NB4 (cell line): ENCODE results near the gene NOTCH1.

Source experiments
- CTCF ChIP-seq: IDR thresholded peaks from one replicate; pipeline ENCODE4 v1.5.1; 2012; ENCODE audit warnings: low read depth, low read length
- POLR2A ChIP-seq: IDR thresholded peaks from 2 replicates; pipeline ENCODE4 v1.6.1; 2011; ENCODE audit warnings: mild to moderate bottlenecking; ENCODE audit not compliant: insufficient read length; ENCODE audit errors: extremely low read depth
- TF ChIP-seq, protein P1 (sequence below): IDR thresholded peaks from 2 replicates; pipeline ENCODE4 v1.6.1; 2011; ENCODE audit warnings: low read depth, low read length

GRCh38 chr9:136549010-136549980 lies 3.4 kb upstream of the NOTCH1 start:
- TF ChIP-seq CTCF = no peak
- TF ChIP-seq, protein P1, sequence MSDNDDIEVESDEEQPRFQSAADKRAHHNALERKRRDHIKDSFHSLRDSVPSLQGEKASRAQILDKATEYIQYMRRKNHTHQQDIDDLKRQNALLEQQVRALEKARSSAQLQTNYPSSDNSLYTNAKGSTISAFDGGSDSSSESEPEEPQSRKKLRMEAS = no peak
- no peak for TF ChIP-seq POLR2A
